HG03521 (cell line): Measurements from ENCODE around the gene CNTNAP2.

Experiments used
- ATAC-seq: cut with Tn5 transposase; IDR thresholded peaks from one replicate; pipeline ENCODE4 v1.9.1; 2021; ENCODE audit warnings: mild to moderate bottlenecking, moderate library complexity; ENCODE audit not compliant: unreplicated experiment

The CNTNAP2 gene

GRCh38 chr7:148210804-148211325 lies 2094.3 kb downstream of the CNTNAP2 start:
- no peak for ATAC-seq

- ATAC-seq, result no peak
Measured at GRCh38 chr7:148211740-148212151, 2095.1 kb downstream of the CNTNAP2 start.

DNA sequence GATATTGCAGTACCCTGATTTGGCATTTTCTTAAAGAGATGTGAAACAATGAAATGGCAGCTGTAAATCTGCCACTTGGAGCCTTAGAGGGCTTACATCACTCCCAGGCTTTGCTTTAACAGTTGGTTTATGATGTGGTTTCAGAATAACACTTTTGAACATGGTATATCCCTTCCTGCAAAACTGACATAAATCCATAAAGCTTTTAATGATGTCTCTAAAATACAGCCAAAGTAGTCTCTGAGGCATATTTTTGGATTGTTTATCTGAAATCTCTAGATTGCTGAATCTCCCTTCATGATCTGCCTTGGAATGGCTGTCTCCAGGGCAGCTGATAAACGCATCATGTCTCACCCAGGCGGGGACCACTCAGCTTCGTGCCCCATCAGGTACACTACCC lies 2096.1 kb downstream of the CNTNAP2 start:
- ATAC-seq, result no peak

DNA sequence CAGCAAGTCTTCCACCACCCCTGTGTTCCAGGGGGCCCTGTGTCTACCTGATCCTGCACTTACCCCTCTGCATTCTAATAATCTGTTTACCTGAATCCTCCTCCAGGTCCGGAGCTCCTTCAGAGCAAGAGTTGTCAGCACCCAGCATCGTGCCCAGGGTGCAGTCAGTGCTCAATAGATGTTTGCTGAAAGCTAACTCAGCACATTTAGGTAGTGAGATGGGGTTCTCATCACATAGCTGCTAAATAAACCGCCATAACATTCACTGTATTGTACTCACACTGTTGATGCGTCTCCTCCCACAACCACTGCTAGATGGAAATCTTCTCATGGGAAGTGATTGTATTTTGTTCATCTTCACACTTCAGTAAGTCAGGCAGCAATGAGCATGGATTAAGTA lies 2097.5 kb downstream of the CNTNAP2 start:
- no peak for ATAC-seq

DNA sequence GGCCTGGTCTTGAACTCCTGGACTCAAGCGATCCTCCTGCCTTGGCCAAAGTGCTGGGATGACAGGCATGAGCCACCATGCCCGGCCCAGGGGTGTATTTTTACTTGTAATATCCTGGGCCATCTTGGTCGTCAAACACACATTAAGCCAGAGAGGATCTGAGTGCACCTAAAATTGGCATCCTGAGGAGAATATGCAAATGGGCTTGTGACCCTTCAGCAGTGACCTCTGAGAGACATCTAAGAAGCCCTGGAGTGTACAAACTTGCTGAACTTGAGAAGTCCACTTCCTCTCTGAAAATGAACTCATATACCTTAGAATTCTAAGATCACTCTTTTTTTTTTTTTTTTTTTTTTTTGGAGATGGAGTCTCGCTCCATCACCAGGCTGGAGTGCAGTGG lies 2102.0 kb downstream of the CNTNAP2 start:
- no peak for ATAC-seq

GRCh38 chr7:148222721-148223120 lies 2106.1 kb downstream of the CNTNAP2 start:
- ATAC-seq, result no peak

GRCh38 chr7:148223160-148223559 lies 2106.6 kb downstream of the CNTNAP2 start:
- ATAC-seq, result no peak

DNA sequence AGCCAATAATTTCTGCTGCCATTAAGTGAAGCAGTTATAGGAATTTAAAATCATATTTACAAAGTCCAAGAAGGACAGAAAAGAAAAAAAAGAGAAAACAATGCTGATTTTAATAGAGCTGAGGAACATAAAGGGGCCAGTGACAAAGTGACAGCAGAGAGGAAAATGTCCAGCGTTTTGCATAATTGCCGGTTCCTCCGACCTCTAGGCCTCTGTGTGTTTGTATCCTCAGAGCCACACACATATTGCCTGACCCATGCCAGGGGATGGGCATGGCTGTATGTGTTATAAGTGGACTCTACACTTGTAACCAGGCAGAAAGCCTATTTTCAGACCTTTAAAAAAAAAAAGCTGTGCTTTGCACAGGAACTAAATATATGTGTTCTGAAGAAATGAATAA lies 2107.1 kb downstream of the CNTNAP2 start:
- ATAC-seq, result no peak

GRCh38 chr7:148230296-148230695 lies 2113.7 kb downstream of the CNTNAP2 start:
- no peak for ATAC-seq

GRCh38 chr7:148230883-148231282 lies 2114.3 kb downstream of the CNTNAP2 start:
- no peak for ATAC-seq

DNA sequence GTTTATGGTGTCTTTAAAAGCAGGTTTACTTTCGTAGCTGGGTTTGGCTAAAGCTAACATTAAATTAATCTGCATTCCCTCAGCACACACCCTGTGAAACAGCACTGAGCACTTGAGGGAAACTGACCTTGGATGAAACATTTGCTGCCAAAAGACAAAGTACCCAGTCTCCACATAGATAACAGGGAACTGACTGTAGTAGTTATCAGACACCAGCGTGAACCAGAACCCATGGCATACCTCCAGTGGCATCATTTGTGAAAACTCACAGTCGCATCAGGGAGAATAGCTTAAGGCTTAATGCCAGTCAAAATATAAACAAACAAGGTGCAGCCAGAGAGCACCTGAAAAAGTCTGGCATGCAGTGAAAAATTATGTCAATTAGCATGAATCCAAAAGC lies 2116.2 kb downstream of the CNTNAP2 start:
- no peak for ATAC-seq

GRCh38 chr7:148234715-148235114 lies 2118.1 kb downstream of the CNTNAP2 start:
- ATAC-seq, result no peak

DNA sequence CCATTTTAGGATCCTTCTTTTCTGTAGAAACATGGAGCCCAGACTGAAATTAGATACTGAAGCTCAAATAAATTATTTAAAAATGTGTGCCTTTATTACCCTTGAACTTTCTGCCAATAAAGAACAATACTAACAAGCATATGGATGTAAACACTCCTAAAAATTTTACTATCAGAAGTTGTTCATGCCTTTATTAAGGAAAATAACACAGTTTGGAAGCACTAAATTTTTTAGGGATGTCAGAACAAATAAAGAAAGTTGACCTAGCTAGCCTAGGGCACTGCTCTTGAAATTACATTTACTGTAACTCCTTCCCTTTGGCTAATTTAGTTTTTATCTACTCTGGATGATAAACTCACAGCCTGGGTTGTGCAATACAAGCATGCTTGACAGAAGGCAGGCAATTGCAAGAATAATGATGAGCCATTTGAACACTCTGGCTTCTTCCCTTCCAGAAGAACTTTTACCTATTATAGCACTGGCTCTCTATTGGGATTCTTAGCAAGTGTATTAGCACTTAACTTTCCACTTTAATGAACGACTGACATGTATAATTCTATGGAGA lies 2122.2 kb downstream of the CNTNAP2 start:
- ATAC-seq, result no peak

DNA sequence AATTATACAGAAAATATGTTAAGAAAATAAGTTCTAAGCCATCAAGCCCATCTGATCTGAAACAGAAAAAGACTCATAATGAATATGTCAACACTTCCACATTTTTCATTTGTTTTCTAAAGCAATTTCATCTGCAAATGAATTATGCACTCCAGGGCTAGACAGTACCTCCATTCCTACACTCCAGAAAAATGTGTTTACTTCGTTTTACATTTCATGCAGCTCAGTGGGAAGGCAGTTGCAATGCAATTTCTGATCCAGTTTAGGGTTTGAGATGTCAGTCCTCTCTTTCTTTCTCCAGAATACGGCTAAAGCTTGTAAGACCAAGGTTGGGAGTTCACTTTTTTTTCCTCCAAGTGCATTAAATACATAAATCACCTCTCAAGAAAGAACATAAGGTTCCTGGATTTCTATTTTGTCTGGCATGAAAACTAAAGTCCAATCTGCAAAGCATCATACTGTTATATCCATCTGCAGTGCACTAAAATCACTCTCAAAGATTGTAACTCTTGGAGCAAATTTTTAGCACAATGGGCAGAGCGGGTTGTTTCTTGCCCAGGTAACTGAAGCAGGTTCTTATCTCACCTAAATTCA lies 2125.2 kb downstream of the CNTNAP2 start:
- ATAC-seq, result no peak

- peak; percentile 73 for ATAC-seq
Measured at GRCh38 chr7:148242294-148242821, 2125.8 kb downstream of the CNTNAP2 start.

- no peak for ATAC-seq
Measured at GRCh38 chr7:148245381-148245780, 2128.8 kb downstream of the CNTNAP2 start.

DNA sequence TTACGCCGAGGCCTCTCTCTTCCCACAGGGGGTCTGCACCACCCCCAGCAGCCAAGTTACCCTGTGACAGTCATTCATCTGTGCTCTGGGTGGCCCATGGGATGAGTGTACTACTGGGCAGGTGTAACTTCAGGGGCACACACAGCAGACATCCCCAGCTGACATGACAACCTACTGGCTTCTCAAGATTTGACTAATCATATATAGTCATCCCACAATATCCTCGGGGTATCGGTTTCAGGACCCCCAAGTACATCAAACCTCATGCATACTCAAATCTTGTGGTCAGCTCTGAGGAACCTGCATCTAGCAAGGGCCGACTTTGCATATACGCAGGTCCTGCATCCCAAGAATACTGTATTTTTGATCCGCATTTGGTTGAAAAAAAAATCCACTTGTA lies 2137.0 kb downstream of the CNTNAP2 start:
- ATAC-seq, result peak; percentile 76

GRCh38 chr7:148255333-148255732 lies 2138.7 kb downstream of the CNTNAP2 start:
- no peak for ATAC-seq

DNA sequence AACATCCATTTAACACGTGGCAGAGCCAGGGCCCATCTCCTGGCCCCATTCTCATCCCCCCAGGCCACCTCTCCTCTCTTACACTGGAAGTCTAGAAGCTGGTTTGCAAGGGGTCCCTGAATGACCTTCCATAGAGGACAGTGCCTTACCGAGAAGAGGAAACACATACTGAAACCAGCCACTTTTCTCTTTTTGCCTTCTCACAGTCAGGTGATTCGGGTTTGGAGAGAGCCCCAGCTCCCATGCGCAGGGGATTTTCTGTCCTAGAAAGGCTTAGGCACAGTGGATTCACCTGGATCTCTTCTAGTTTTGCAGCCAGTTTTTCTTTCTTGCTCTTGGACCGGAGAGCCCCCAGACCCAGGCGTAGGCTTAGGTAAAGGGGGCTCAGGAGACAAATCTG lies 2139.8 kb downstream of the CNTNAP2 start:
- ATAC-seq, result no peak

DNA sequence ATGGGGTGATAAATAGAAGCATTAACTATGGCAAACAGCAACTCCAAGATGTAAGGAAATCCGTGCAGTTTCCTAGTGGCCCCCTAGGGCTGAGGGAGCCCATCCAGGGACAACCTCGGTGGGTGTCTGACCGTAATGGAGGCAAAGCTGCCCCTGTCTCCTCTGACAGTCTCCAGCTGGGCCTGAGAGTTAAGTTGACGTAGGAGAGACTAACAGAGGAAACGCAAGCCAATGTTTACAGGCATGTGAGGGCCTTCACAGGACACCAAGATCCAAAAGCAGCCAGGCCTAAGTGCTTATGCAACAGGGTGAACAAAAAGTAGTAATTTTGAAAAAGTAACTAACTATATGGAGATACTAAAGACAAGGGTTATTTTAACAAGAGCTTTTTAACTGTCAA lies 2144.0 kb downstream of the CNTNAP2 start:
- ATAC-seq, result no peak

GRCh38 chr7:148261523-148261922 lies 2144.9 kb downstream of the CNTNAP2 start:
- no peak for ATAC-seq

GRCh38 chr7:148261996-148262688 lies 2145.5 kb downstream of the CNTNAP2 start:
- ATAC-seq, result peak; percentile 13
